Panc1 (cell line): ENCODE data around the gene KMT5B. TPM values are rescaled to one million over a fixed set of nuclear protein-coding genes. Genes with fewer than 3 reads are reported as not detected.

Source experiments
- ATAC-seq: fragments of 200-7000 bp; cut with Tn5 transposase; 2 replicates; pipeline ENCODE4 v1.9.1; 2020; ENCODE audit warnings: mild to moderate bottlenecking, moderate library complexity
- BruUV-seq: library from RNA; stranded (reverse); fragments of 400-500 nt; replicated peaks from 2 replicates; lab custom pipeline; 2021; lab: Mats Ljungman, UMichigan
- CTCF ChIA-PET: fragments of 300-600 bp; sonication (Branson Sonifier 250); formaldehyde crosslinking; loops from one replicate; lab custom pipeline; 2022; ENCODE audit warnings: antibody characterized with exemption; lab: Charles Lee
- POLR2A ChIA-PET: fragments of 300-600 bp; sonication (Branson Sonifier 250); formaldehyde crosslinking; loops from one replicate; lab custom pipeline; 2022; ENCODE audit warnings: antibody characterized with exemption; lab: Charles Lee
- DNase-seq: peaks from one replicate; pipeline ENCODE4 v3.0.0-alpha.2; 2010; ENCODE audit warnings: low read depth, low spot score
- H3K27ac ChIP-seq: 2 replicates; pipeline ENCODE4 v1.5.1; 2011; ENCODE audit warnings: mild to moderate bottlenecking, low read length, inconsistent platforms
- H3K27me3 ChIP-seq: fragments of 200-500 bp; sonication (Bioruptor generic); 2 replicates; pipeline ENCODE4 v1.6.0; 2014; ENCODE audit warnings: low read length, inconsistent platforms; ENCODE audit not compliant: control insufficient read depth, insufficient read depth
- H3K36me3 ChIP-seq: fragments of 200-500 bp; sonication (Bioruptor generic); 2 replicates; pipeline ENCODE4 v1.5.1; 2014; ENCODE audit warnings: inconsistent platforms, mild to moderate bottlenecking, low read length, moderate library complexity; ENCODE audit not compliant: control insufficient read depth, insufficient read depth
- H3K4me1 ChIP-seq: 2 replicates; pipeline ENCODE4 v1.5.1; 2011; ENCODE audit warnings: inconsistent platforms, mild to moderate bottlenecking, low read length, moderate library complexity; ENCODE audit not compliant: control insufficient read depth, insufficient read depth
- H3K4me3 ChIP-seq, 2 experiments: 2 replicates each; pipeline ENCODE4 v1.5.1; 2011 to 2012; ENCODE audit warnings: low read depth in 2 of 2, low read length in 2 of 2, mild to moderate bottlenecking in 2 of 2, inconsistent platforms in 1 of 2, moderate library complexity in 1 of 2
- H3K9me3 ChIP-seq: fragments of 200-500 bp; sonication (Bioruptor generic); 2 replicates; pipeline ENCODE4 v1.5.1; 2014; ENCODE audit warnings: low read depth, mild to moderate bottlenecking, inconsistent platforms, low read length, moderate library complexity; ENCODE audit not compliant: control insufficient read depth, insufficient read depth
- CTCF ChIP-seq: fragments of 450-650 bp; IDR thresholded peaks from 2 replicates; pipeline ENCODE4 v1.5.1; 2017; ENCODE audit warnings: mild to moderate bottlenecking
- POLR2AphosphoS5 ChIP-seq: IDR thresholded peaks from 2 replicates; pipeline ENCODE4 v1.6.1; 2012; ENCODE audit warnings: mild to moderate bottlenecking, low read depth, low read length, moderate library complexity
- REST ChIP-seq, 2 experiments: IDR thresholded peaks; 2 replicates each; pipeline ENCODE4 v1.6.1; 2011 to 2012; ENCODE audit warnings: low read depth in 2 of 2, control low read depth in 1 of 2, low read length in 1 of 2, mild to moderate bottlenecking in 1 of 2, moderate library complexity in 1 of 2; ENCODE audit not compliant: insufficient read depth in 1 of 2
- SIN3A ChIP-seq: IDR thresholded peaks from 2 replicates; pipeline ENCODE4 v1.6.1; 2012; ENCODE audit warnings: low read depth, mild to moderate bottlenecking, low read length, moderate library complexity, borderline replicate concordance; ENCODE audit not compliant: insufficient read depth
- TCF7L2 ChIP-seq: IDR thresholded peaks from 2 replicates; pipeline ENCODE4 v1.6.1; 2011; ENCODE audit warnings: mild to moderate bottlenecking, low read depth, low read length, inconsistent platforms
- in situ Hi-C: cut with HindIII; loops from 2 replicates; pipeline ENCODE4 v1.10.0; 2016; ENCODE audit warnings: low sequenced_read_pairs, low pct_unique_long_range_greater_than_20kb
- intact Hi-C: fragments of 100-400 bp; cut with micrococcal nuclease; formaldehyde crosslinking; loops from one replicate; pipeline ENCODE4 v1.10.0; 2022; ENCODE audit not compliant: unreplicated experiment
- total RNA-seq: library from RNA; stranded (reverse); gene quantifications from one replicate; pipeline ENCODE4 v1.2.1, GENCODE V29; 2021; ENCODE audit not compliant: unreplicated experiment

Gene KMT5B
- total RNA-seq, 1 experiment from 2014 or later, result 48.6 TPM

DNA sequence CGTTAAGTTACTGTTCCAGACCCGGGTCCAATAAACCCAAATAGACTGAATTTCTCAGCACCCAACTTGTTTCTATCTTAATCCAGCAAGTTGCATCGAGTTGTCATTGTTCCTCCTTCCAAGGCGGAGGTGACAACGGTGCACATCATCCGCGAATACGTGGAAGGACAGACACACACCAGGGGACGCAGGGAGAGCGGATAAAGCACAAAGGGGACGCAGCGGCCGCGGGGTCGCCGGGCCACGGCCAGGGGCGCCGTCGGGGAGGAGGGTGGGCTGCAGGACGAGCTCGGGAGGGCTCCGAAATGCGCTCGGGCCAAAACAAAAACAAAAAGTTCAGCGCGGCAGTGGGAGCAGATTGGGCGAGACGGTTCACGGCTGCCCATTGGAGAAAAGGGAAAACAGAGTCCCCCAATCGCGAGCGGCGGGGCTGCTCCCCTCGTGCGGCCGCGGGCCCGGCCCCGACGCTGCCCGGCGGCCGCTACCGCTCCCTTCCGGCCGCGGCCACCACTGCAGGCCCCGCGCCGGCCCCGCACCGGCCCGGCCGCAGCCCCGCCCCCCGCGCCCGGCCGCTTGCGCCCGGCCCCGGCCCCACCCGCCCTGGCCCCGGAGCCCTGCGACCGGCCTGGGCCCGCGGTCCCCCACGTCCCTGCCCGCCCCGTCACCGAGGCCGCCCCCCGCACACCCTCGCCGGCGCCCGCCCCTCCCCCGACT lies 518 bp downstream of the KMT5B start:
- no peaks in the 10 kb centered on the region for H3K9me3 ChIP-seq
- H3K36me3 ChIP-seq, result no peaks in the 10 kb centered on the region
- in situ Hi-C loops (loop anchor here (5.0 kb wide), 1 partner anchor 40 kb away; no protein-coding TSS in a partner anchor), intact Hi-C loops (loop anchor here (10.0 kb wide), 1 partner anchor 82 kb away; no protein-coding TSS in a partner anchor)
- ATAC-seq, result peak; percentile 78
- DNase-seq, result no peak
- CTCF ChIA-PET, result no interaction called here
- H3K27ac ChIP-seq, result peak overlapping the region; percentile 79
- no peaks in the 10 kb centered on the region for H3K27me3 ChIP-seq
- no peak for TF ChIP-seq POLR2AphosphoS5
- TF ChIP-seq TCF7L2, result no peak
- peak; percentile 83 for TF ChIP-seq SIN3A
- no peak; the same call in 1 of the 2 replicates for TF ChIP-seq CTCF
- TF ChIP-seq REST (IDR thresholded peaks at IDR 0.05; ENCODE audit: insufficient read depth in 1 of 2, low read depth in 2 of 2, low read length in 1 of 2), result peak in 1 of 2 experiments; percentile 26; a peak in 1 of 4 replicates
- no TSS peak for BruUV-seq
- POLR2A ChIA-PET, result no interaction called here
- H3K4me1 ChIP-seq, result peaks cover 46% of the 10 kb centered on the region
- peak overlapping the region; percentile 80 to 99 for H3K4me3 ChIP-seq

- no peaks in the 10 kb centered on the region for H3K27me3 ChIP-seq
- intact Hi-C loops (loop anchor here (10.0 kb wide), 1 partner anchor 83 kb away; no protein-coding TSS in a partner anchor), in situ Hi-C loops (loop anchor here (5.0 kb wide), 1 partner anchor 39 kb away; no protein-coding TSS in a partner anchor)
- BruUV-seq, result no TSS peak
- no peaks in the 10 kb centered on the region for H3K9me3 ChIP-seq
- no peak for TF ChIP-seq REST (IDR thresholded peaks at IDR 0.05; ENCODE audit: insufficient read depth in 1 of 2, low read depth in 2 of 2, low read length in 1 of 2)
- no peak for TF ChIP-seq POLR2AphosphoS5
- TF ChIP-seq CTCF, result no peak
- TF ChIP-seq SIN3A, result no peak
- TF ChIP-seq TCF7L2, result no peak
- peak overlapping the region; percentile 79 for H3K27ac ChIP-seq
- peak overlapping the region; percentile 80 to 99 for H3K4me3 ChIP-seq
- H3K36me3 ChIP-seq, result no peaks in the 10 kb centered on the region
- POLR2A ChIA-PET, result no interaction called here
- CTCF ChIA-PET, result interaction anchor here (1.0 to 1.1 kb wide), 2 partner anchors 14 to 201 kb away, joined by 3 read pairs; partner anchors contain the start of gene ALDH3B1
- no peak for DNase-seq
- no peak for ATAC-seq
- peaks cover 48% of the 10 kb centered on the region for H3K4me1 ChIP-seq
Measured at GRCh38 chr11:68211546-68211945, 1.6 kb downstream of the KMT5B start.
